ENCODE measurements around the gene ITPKB.
A peak's percentile ranks its signal among the peaks of the same experiment; 100 is the strongest.

ITPKB gene

GRCh38 chr1:226688808-226689207 is 50.3 kb downstream of the ITPKB start:
- no peak overlapping the region for H3K27ac ChIP-seq
- no peak for DNase-seq (ENCODE audit: low read depth, low spot score)

GRCh38 chr1:226688056-226688748 is 50.9 kb downstream of the ITPKB start:
- H3K27ac ChIP-seq: no peak overlapping the region
- no peak for DNase-seq (ENCODE audit: low read depth, low spot score)

DNA sequence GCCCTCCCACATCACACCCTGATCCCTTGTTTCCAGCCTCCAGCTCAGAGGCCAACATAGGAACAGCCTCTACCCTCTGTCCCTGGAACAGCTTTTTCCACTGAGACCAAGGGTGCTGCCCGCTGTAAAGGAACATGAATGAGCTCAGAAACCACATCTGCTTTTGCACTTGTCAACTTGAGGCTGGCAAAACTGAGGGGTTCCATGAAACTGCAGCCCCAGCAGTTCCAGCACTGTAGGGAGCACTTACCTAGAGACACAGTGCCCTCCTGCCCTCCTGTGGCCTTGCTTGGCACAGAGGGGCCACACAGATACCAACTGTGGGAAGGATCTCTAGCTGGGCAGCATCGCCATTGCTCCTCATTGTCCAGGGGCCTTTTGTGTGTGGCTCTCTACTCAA is 51.7 kb downstream of the ITPKB start:
- H3K27ac ChIP-seq: no peak overlapping the region

GRCh38 chr1:226686440-226687425 is 52.3 kb downstream of the ITPKB start:
- H3K27ac ChIP-seq: no peak overlapping the region

More for the DNA sequence above, 51.7 kb downstream of the ITPKB start:
- DNase-seq (ENCODE audit: low read depth, low spot score): no peak

DNA sequence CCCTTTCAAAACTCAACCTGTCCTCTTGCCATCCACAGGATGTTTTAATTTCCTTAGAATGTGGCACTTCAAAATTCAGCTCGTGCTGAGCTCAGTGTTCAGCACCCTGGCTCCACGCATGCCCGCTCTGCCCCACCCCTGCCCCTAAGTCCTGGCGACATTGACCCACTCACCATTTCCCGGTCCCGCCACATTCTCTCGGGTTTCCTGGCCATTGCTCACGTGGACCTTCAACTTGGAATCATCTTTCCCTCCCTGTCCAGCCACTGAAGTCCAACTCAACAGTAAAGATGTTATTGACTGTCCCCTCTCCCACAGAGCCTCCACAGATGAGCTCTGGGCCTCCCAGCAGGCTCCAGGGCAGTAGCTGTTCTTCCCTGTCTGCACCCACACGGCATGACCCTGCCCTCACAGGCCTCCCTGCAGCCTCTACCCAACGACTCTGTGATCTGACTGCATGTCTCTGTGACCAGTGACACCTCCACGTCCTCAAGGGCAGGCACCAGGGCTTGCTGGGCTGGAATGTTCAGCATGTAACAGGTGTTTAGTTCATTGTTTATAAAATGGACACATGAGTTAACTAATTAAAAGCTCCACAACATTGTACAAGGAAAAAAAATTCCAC is 53.8 kb downstream of the ITPKB start:
- no peak overlapping the region for H3K27ac ChIP-seq
- no peak for DNase-seq (ENCODE audit: low read depth, low spot score)

More at GRCh38 chr1:226686440-226687425, 52.3 kb downstream of the ITPKB start:
- no peak for DNase-seq (ENCODE audit: low read depth, low spot score)

DNA sequence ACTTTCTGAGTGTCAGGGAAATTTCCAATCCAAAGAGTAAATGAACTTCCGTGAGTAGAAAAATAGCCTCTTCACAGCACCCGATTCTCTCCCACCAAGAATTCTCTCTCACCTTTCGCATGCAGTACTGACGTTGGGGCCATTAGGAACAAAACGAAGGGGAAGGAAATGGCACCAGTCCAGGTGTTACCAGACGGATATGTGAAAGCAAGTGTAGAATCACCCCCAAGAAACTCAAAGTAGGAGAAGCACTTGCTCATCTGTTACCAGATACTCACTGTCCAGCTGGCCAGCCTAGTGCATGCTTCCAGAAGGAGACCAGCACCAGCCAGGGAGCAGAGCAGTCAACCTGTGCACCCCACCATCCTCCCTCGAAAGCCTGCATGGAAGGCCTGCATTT is 55.1 kb downstream of the ITPKB start:
- no peak for DNase-seq (ENCODE audit: low read depth, low spot score)
- H3K27ac ChIP-seq: no peak overlapping the region

DNA sequence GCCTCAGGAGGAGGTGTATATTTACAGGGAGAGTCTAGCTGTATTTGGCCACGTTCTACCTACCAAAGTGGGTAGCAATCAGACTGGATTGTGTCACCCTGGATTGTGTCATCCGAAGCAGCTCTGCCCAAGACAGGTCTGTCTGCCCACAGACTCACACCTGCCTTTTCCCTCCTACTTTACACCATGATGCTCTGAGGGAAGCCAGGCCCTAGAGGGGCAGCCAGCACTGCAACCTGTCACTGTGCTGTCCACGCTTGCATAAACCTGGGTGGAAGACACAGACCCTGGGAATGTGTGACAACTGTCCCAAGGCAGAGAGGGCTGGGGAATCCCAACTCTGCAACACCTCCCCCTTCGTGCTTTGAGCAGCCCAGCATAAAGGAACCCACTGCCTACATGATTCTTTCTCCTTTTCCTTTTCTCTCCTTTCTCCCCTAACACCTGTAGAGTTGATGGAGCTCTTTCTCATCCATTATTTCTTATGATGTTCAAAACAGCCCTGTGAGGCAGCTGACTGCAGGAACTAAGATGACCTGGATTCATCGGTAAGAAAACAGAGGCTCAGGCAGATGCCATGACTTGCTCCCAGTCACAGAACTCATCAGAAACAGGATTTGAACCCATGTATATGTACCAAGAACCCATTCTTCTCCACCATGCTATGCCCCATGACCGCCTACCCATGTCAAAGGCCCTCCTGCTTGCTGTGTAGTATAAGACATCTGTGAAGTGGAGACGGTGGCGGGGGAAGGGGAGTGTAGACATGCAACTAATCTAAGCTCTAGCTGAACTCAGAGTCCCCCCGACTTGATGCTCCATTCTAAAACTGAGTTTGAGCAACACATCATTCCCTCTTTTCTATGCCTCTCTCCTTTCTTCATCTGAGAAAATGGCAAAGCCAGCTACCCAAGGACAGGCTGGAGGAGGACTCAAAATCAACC is 55.9 kb downstream of the ITPKB start:
- no peak overlapping the region for H3K27ac ChIP-seq
- DNase-seq (ENCODE audit: low read depth, low spot score): no peak

GRCh38 chr1:226681652-226682493 is 57.2 kb downstream of the ITPKB start:
- no peak overlapping the region for H3K27ac ChIP-seq
- DNase-seq (ENCODE audit: low read depth, low spot score): no peak

DNA sequence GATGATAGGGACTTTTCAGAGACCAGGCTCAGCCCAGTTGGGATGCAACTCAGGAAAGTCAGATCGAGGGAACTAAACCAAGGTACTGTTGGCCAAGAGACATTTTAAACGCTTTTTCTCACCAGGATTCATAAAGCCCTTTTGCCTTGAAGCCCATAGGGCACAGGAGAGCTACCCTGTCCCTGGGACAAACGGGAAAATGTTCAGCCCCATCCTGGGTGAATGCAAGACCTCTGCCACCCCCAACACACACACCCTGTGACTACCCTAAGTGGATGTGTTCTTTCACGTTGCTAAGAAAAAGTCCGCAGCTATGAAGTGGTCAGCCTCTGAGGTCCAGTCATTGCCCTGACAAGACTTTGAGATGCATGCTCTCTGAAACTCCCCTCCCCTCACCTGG is 58.4 kb downstream of the ITPKB start:
- no peak for DNase-seq (ENCODE audit: low read depth, low spot score)
- H3K27ac ChIP-seq: no peak overlapping the region

DNA sequence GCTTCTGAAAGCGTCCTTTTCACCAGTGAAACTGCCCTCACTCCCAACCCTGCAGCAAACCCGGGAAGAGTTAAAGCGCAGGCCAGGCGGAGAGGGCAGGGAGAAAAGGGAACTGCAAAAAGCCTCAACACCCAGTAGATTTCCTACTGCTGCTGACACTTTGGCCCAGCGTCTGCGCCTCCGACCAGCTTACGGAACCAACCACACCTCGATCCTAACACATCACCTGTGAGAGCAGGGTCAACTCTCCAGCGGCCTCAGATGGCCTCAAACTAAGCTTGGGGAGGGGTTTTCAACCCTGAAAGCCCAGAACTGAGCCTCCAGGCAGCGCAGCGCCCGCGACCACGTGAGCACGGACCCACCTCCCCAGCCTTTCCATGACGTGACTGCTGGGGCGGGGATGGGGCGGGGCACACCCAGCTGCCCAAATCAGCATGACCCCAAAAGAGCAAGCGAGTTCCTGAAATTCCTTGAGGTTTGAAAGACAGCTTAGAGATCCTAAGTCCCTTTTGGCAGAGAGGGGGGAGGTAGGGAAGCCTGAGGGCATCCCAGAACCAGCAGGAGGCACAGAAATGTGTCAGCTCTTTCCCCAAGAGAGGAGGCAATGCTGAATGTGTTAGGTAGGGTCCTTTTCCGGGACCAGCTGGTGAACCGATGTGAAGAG is 59.1 kb downstream of the ITPKB start:
- no peak overlapping the region for H3K27ac ChIP-seq
- DNase-seq (ENCODE audit: low read depth, low spot score): no peak

DNA sequence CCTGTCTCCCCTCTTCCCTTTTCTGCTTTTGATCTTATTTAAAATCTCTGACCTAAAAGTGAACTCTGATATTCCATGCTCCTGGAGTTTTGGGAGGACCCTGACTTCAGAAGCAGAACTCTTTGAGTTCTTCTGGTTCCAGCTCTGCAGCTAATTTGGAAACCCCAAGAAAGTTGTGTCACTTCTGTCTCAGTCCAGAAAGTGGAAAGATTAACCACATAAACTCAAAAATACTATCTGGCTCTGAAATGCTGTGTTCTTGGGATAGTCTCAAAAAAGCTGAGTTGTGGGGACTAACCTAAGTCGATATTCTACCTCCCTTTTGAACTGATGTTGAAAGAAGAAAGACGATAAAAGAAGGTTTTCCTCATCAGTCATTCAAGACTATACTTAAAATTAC is 59.8 kb downstream of the ITPKB start:
- DNase-seq (ENCODE audit: low read depth, low spot score): no peak
- no peak overlapping the region for H3K27ac ChIP-seq

- no peak overlapping the region for H3K27ac ChIP-seq
- no peak for DNase-seq (ENCODE audit: low read depth, low spot score)
Measured at GRCh38 chr1:226678701-226679100, 60.4 kb downstream of the ITPKB start.

DNA sequence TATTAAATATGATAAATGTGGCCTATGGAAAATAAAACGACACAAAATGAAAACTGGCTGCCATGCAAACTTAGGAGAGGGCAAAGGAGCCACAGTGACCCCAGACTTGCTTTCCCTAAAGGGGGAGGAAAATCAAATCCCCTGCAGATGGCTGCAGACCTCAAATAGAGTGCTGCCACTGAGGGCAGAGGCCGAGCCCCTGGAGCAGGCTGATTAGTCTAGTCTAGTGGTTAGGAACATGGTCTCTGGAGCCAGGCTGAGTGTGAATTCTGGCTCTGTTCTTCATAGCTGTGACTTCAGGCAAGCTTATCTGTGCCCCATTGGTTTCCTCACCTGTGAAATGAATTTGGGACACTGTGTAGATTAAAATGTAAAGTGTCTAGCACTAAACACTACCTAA is 60.8 kb downstream of the ITPKB start:
- DNase-seq (ENCODE audit: low read depth, low spot score): no peak
- H3K27ac ChIP-seq: no peak overlapping the region

DNA sequence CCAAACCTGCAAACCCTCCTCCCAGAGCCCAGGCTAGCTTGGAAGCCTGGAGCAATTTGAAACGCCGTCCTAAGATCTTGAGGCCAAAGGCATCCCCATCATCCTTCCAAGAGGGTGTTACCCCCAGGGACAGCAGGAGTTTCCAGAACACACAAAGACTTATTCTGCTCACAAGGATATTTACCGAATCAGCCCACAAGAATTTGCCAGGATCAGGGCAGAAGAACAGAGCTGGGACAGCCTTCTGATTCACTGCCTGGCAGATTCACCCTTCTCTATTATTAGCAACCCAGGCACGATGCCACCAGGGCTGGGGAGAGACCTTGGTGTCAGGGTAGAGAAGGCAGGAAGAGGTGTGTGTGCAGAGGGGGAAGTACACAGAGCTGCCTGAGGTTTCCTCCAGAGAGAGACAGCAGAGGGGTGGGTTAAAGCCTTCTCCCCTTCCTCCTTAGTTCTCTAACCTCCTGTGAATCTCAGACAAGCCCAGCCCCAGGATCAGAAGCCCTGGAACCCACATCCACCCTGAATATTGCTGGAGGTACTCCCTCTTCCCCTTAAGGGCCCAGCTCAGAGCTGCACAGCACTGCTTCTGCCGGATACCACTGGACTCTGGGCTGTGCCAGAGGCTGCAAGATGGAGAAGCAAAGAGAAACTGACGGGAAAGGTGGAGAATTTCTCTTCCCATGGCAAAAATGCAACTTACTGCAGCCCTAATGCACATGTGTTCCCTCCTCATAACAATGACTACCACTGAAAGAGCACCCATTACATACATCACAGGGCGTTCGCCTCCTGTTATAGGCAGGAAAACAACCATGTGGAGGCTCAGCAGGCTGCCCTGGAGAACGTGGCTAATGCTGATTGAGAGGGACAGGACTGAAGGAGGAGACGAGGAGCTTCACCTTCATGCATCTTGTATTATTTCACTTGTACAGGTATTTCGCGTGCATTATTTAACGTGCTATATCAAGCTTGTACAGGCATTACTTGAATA is 61.8 kb downstream of the ITPKB start:
- peak overlapping the region; percentile 25 for H3K27ac ChIP-seq
- DNase-seq (ENCODE audit: low read depth, low spot score): no peak

DNA sequence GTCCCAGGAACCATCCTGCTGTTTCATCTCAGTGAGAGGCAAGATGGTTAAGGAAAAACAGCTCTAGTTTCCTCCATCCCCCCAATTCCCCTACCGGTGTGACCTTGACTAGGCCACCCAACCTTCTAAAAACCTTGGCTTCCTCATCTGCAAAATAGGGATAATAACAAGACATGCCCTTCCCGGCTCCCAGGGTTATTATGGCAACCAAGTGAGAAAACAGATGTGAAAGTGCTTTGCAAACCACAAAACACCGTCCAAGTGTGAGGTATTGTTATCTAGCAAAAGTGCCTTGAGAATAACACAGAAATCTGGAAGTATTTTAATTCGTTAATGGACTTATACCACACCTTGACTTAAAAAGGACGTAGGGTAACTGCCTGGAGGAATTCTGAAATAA is 62.7 kb downstream of the ITPKB start:
- no peak for DNase-seq (ENCODE audit: low read depth, low spot score)
- H3K27ac ChIP-seq: no peak overlapping the region

DNA sequence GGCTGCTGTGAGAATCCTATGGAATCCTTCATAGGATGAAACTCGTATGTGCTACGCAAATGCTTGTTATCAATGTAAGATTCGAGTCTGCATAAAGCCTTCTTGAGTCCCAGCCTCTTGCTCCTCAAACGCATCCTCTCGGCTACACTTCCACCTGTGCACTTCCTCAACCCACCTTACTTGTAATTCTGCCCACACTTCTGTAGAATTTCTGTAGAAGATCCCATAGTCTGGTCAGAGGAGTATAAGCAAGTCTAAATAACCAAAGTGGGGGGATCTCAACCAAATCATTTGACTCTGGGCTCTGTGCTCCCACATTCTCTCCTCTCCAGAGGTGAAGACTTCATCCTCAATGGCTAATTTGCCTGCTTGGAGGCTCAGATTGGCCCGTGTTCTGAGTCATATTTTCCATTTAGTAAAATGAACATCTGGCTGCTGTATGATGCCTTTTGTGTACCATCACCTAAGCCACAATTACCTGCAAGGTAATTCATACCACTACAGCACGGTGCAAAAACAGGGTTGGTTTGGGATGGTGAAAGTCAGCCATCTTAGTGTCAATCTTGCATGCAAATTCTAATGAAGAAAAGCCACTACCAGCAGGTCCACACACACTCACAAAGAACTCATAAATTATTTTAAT is 63.2 kb downstream of the ITPKB start:
- no peak for DNase-seq (ENCODE audit: low read depth, low spot score)
- H3K27ac ChIP-seq: no peak overlapping the region

Data from epithelial cell of prostate (primary cell).